GM18498 (cell line): ENCODE measurements around the gene MAML2.

ENCODE experiments used
- ATAC-seq: cut with Tn5 transposase; IDR thresholded peaks from one replicate; pipeline ENCODE4 v1.9.1; 2021; ENCODE audit warnings: mild to moderate bottlenecking, moderate library complexity; ENCODE audit not compliant: unreplicated experiment

The MAML2 gene

GRCh38 chr11:96162816-96163499 lies 180.0 kb downstream of the MAML2 start:
- no peak for ATAC-seq

GRCh38 chr11:96161307-96162089 lies 181.5 kb downstream of the MAML2 start:
- ATAC-seq, result no peak

GRCh38 chr11:96160732-96161306 lies 182.2 kb downstream of the MAML2 start:
- no peak for ATAC-seq

GRCh38 chr11:96159968-96160367 lies 183.0 kb downstream of the MAML2 start:
- ATAC-seq, result no peak

- ATAC-seq, result no peak
Observed at GRCh38 chr11:96158126-96158525, 184.9 kb downstream of the MAML2 start.

- no peak for ATAC-seq
Observed at GRCh38 chr11:96157517-96157873, 185.5 kb downstream of the MAML2 start.

GRCh38 chr11:96156379-96156722 lies 186.6 kb downstream of the MAML2 start:
- ATAC-seq, result no peak

GRCh38 chr11:96155627-96156378 lies 187.2 kb downstream of the MAML2 start:
- peak; percentile 64 for ATAC-seq

GRCh38 chr11:96154802-96155520 lies 188.0 kb downstream of the MAML2 start:
- ATAC-seq, result no peak

GRCh38 chr11:96152623-96153022 lies 190.4 kb downstream of the MAML2 start:
- no peak for ATAC-seq

GRCh38 chr11:96151501-96151900 lies 191.5 kb downstream of the MAML2 start:
- no peak for ATAC-seq

- no peak for ATAC-seq
Observed at GRCh38 chr11:96150609-96151008, 192.4 kb downstream of the MAML2 start.

GRCh38 chr11:96149743-96150555 lies 193.0 kb downstream of the MAML2 start:
- no peak for ATAC-seq

GRCh38 chr11:96147906-96148486 lies 195.0 kb downstream of the MAML2 start:
- no peak for ATAC-seq

- no peak for ATAC-seq
Observed at GRCh38 chr11:96147186-96147585, 195.8 kb downstream of the MAML2 start.

- ATAC-seq, result no peak
Observed at GRCh38 chr11:96146765-96147164, 196.2 kb downstream of the MAML2 start.

- no peak for ATAC-seq
Observed at GRCh38 chr11:96145163-96145585, 197.8 kb downstream of the MAML2 start.

GRCh38 chr11:96144553-96144952 lies 198.4 kb downstream of the MAML2 start:
- ATAC-seq, result no peak

- ATAC-seq, result no peak
Observed at GRCh38 chr11:96143041-96143521, 199.9 kb downstream of the MAML2 start.
